K562 (cell line): ENCODE results near the gene KHSRP. TPM values are rescaled to one million over a fixed set of nuclear protein-coding genes. Genes with fewer than 3 reads are reported as not detected.

Source experiments
- BCLAF1 ChIP-seq, 2 experiments: fragments of 450-650 bp in 1 of 2; IDR thresholded peaks; 2 replicates each; pipeline ENCODE4 v1.6.1; 2011 to 2017; ENCODE audit warnings: low read depth in 2 of 2, antibody characterized with exemption in 1 of 2, borderline replicate concordance in 1 of 2, low read length in 1 of 2, mild to moderate bottlenecking in 1 of 2, mixed read lengths in 1 of 2; ENCODE audit not compliant: control insufficient read depth in 1 of 2
- CBX1 ChIP-seq: sonication (generic); IDR thresholded peaks from 2 replicates; pipeline ENCODE4 v1.6.1; 2016; ENCODE audit warnings: antibody characterized with exemption, low read depth, mild to moderate bottlenecking
- CEBPB ChIP-seq: fragments of 450-650 bp; IDR thresholded peaks from 2 replicates; pipeline ENCODE4 v1.6.1; 2016; ENCODE audit warnings: missing genetic modification characterization, missing compliant biosample characterization
- CHD4 ChIP-seq: fragments of 200-600 bp; sonication (generic); IDR thresholded peaks from 3 replicates; pipeline ENCODE4 v1.6.1; 2012; ENCODE audit warnings: low read depth, mild to moderate bottlenecking, mixed read lengths, low read length, inconsistent platforms; ENCODE audit not compliant: insufficient read depth, insufficient replicate concordance, poor library complexity, severe bottlenecking
- GMEB1 ChIP-seq: fragments of 250-450 bp; sonication (Bioruptor Pico); IDR thresholded peaks from 2 replicates; pipeline ENCODE4 v1.4.0; 2020; ENCODE audit warnings: mild to moderate bottlenecking
- KLF13 ChIP-seq: fragments of 450-650 bp; IDR thresholded peaks from 2 replicates; pipeline ENCODE4 v1.6.1; 2016; ENCODE audit warnings: missing genetic modification characterization, low read depth, mild to moderate bottlenecking, missing compliant biosample characterization, moderate library complexity, borderline replicate concordance
- MITF ChIP-seq: IDR thresholded peaks from 2 replicates; pipeline ENCODE4 v1.6.1; 2014; ENCODE audit warnings: antibody characterized with exemption
- SMAD3 ChIP-seq: fragments of 450-650 bp; formaldehyde crosslinking; conservative IDR thresholded peaks from 2 replicates; pipeline ENCODE4 v1.4.0; 2020; ENCODE audit warnings: mild to moderate bottlenecking
- STAT6 ChIP-seq: sonication (generic); formaldehyde crosslinking; IDR thresholded peaks from 2 replicates; pipeline ENCODE4 v1.8.1; 2023; ENCODE audit warnings: mild to moderate bottlenecking, missing genetic modification reagents
- TAF7 ChIP-seq: fragments of 450-650 bp; IDR thresholded peaks from 2 replicates; pipeline ENCODE4 v1.6.1; 2016; ENCODE audit warnings: missing genetic modification characterization, missing compliant biosample characterization
- ZBTB49 ChIP-seq: sonication (generic); formaldehyde crosslinking; IDR thresholded peaks from 2 replicates; pipeline ENCODE4 v1.8.0; 2022; ENCODE audit warnings: missing genetic modification reagents, mild to moderate bottlenecking, borderline replicate concordance
- polyA plus RNA-seq, 8 experiments: library from polyadenylated mRNA; depleted of rRNA in 4 of 8; stranded (reverse) in 5 of 8; unstranded in 3 of 8; fragments of >200 nt; fragmentation: Nextera tagmentation in 2 of 8; fragmentation: Illumina TruSeq in 1 of 8; extraction: Ambion mirVana in 2 of 8; extraction: Trizol in 1 of 8; gene quantifications; 2 replicates each; pipeline versions ENCODE4 v1.2.1 to v1.2.3, GENCODE V29; 2011 to 2014; ENCODE audit warnings: inconsistent platforms in 1 of 8, missing spikeins in 1 of 8
- total RNA-seq, 7 experiments: library from RNA; depleted of rRNA in 6 of 7; stranded (reverse); fragments of >200 nt in 6 of 7; fragmentation: Illumina TruSeq in 2 of 7; extraction: Trizol in 2 of 7; gene quantifications; 2 replicates each; pipeline versions ENCODE4 v1.2.1 to v1.2.3, GENCODE V29; 2011 to 2021; ENCODE audit warnings: low replicate concordance in 1 of 7

KHSRP gene
- total and polyA plus RNA-seq, 9 of the 15 experiments (the other 6 are each of a cell fraction or from before 2014, with no cell fraction given) = 4.2 to 564 (median 139) TPM

- TF ChIP-seq ZBTB49 (CRISPR knock-in tag) (no peak), STAT6 (CRISPR knock-in tag) (no peak), CEBPB (tag) (no peak), MITF (no peak), TAF7 (tag) (no peak), KLF13 (tag) (no peak), BCLAF1 (IDR thresholded peaks at IDR 0.05; ENCODE audit: borderline replicate concordance in 1 of 2, control insufficient read depth in 1 of 2, low read depth in 2 of 2, low read length in 1 of 2) (no peak), SMAD3 (CRISPR knock-in tag) (no peak), GMEB1 (CRISPR knock-in tag) (no peak), CHD4 (no peak), CBX1 (no peak)
These were observed 51.4 kb downstream of the KHSRP start (continued) for GRCh38 chr19:6373096-6373812.
